ENCODE measurements around the gene SEMA3G.

SEMA3G gene

DNA sequence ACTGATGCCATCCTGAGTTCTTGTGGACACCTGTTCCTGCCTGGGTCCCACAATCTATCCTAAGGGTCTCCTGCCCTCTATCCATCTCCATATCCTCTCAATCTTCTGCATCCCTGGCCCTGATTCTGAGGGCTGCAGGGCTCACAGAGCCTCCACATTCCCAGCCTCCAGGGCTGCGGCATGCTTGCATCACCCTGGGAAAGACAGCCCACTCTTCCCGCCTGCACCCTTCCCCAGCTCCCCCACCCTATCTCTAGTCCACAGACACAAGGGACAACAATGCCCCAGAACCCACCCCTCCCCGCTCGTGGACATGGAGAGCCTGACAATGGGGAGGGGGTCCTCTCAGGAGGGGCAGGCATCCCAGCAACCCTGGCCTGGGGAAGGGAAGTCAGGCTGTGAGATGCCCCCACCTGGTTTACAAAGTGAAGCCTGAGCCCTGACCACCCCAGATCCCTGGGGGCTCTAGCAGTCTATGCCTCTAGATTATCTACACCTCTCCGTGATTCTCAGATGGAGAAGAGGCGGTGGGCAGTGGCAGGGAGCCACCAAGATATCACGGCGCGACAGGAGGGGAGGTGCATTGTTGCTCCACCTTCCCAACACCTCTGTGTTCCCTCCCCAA lies 10.3 kb downstream of the SEMA3G start:
- TF ChIP-seq, protein P1, sequence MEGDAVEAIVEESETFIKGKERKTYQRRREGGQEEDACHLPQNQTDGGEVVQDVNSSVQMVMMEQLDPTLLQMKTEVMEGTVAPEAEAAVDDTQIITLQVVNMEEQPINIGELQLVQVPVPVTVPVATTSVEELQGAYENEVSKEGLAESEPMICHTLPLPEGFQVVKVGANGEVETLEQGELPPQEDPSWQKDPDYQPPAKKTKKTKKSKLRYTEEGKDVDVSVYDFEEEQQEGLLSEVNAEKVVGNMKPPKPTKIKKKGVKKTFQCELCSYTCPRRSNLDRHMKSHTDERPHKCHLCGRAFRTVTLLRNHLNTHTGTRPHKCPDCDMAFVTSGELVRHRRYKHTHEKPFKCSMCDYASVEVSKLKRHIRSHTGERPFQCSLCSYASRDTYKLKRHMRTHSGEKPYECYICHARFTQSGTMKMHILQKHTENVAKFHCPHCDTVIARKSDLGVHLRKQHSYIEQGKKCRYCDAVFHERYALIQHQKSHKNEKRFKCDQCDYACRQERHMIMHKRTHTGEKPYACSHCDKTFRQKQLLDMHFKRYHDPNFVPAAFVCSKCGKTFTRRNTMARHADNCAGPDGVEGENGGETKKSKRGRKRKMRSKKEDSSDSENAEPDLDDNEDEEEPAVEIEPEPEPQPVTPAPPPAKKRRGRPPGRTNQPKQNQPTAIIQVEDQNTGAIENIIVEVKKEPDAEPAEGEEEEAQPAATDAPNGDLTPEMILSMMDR (IDR thresholded peaks at IDR 0.05; ENCODE audit: insufficient read depth, low read length, poor library complexity, severe bottlenecking): no peak

GRCh38 chr3:52433996-52434479 lies 10.9 kb downstream of the SEMA3G start:
- Histone ChIP-seq H3K36me3 (ENCODE audit: control insufficient read depth, insufficient read depth, low read length) (no peaks in the 10 kb centered on the region), H3K27me3 (replicated peaks; ENCODE audit: control insufficient read depth, insufficient read depth, low read length) (no peaks in the 10 kb centered on the region; the same call in 1 of the 2 replicates), H3K4me3 (replicated peaks; ENCODE audit: low read depth, low read length) (no peak overlapping the region)
- TF ChIP-seq, protein P1 (IDR thresholded peaks at IDR 0.05; ENCODE audit: insufficient read depth, low read length, poor library complexity, severe bottlenecking): no peak
- DNase-seq (ENCODE audit: extremely low read depth, insufficient read length): no peak

More for the DNA sequence above, 10.3 kb downstream of the SEMA3G start:
- no peak overlapping the region for H3K4me3 ChIP-seq (replicated peaks; ENCODE audit: low read depth, low read length)
- no peaks in the 10 kb centered on the region; the same call in 1 of the 2 replicates for H3K27me3 ChIP-seq (replicated peaks; ENCODE audit: control insufficient read depth, insufficient read depth, low read length)
- no peak for DNase-seq (ENCODE audit: extremely low read depth, insufficient read length)
- no peaks in the 10 kb centered on the region for H3K36me3 ChIP-seq (ENCODE audit: control insufficient read depth, insufficient read depth, low read length)

DNA sequence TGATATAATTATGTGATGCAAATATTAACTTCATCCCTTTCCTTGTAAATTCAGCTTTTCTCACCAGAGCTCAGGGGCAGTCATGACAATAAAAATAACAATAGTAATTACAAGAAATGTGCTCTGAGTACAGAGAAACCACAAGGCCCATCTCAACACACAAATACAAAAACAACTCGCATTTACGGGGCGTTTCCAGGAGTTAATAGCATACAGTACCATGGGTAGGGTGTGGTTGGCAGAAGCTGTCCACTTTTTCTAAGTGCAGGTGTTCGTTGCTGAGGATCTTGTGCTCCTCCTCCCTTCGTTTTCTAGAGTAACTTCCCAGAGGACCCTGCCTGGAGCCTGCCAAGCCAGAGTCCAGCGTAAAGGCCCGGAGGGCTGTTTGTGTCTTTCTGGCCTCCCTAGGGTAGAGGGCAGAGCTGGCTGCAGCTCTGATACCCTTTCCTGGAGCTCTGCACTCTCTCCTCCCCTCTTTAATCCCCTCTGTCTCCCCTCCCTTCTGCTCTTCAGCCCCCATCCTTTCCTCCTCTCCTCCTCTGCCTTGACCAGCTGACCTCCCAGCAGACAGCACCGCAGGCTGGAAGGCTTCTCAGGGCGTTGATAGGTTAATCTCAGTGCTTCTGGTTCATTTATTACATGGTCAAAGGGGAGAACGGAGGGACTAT lies 11.4 kb downstream of the SEMA3G start:
- Histone ChIP-seq H3K36me3 (ENCODE audit: control insufficient read depth, insufficient read depth, low read length) (no peaks in the 10 kb centered on the region), H3K27me3 (replicated peaks; ENCODE audit: control insufficient read depth, insufficient read depth, low read length) (no peaks in the 10 kb centered on the region; the same call in 1 of the 2 replicates), H3K4me3 (replicated peaks; ENCODE audit: low read depth, low read length) (no peak overlapping the region)
- no peak for DNase-seq (ENCODE audit: extremely low read depth, insufficient read length)
- TF ChIP-seq, protein P1 (IDR thresholded peaks at IDR 0.05; ENCODE audit: insufficient read depth, low read length, poor library complexity, severe bottlenecking): no peak

- TF ChIP-seq, protein P1 (IDR thresholded peaks at IDR 0.05; ENCODE audit: insufficient read depth, low read length, poor library complexity, severe bottlenecking): no peak
- Histone ChIP-seq H3K27me3 (replicated peaks; ENCODE audit: control insufficient read depth, insufficient read depth, low read length) (no peaks in the 10 kb centered on the region; the same call in 1 of the 2 replicates), H3K36me3 (ENCODE audit: control insufficient read depth, insufficient read depth, low read length) (no peaks in the 10 kb centered on the region), H3K4me3 (replicated peaks; ENCODE audit: low read depth, low read length) (no peak overlapping the region)
- DNase-seq (ENCODE audit: extremely low read depth, insufficient read length): no peak
Measured at GRCh38 chr3:52432691-52433141, 12.2 kb downstream of the SEMA3G start.

GRCh38 chr3:52432225-52432624 lies 12.7 kb downstream of the SEMA3G start:
- no peak for DNase-seq (ENCODE audit: extremely low read depth, insufficient read length)
- H3K36me3 ChIP-seq (ENCODE audit: control insufficient read depth, insufficient read depth, low read length): no peaks in the 10 kb centered on the region

More at GRCh38 chr3:52432225-52432624, 12.7 kb downstream of the SEMA3G start:
- TF ChIP-seq, protein P1 (IDR thresholded peaks at IDR 0.05; ENCODE audit: insufficient read depth, low read length, poor library complexity, severe bottlenecking): no peak
- Histone ChIP-seq H3K4me3 (replicated peaks; ENCODE audit: low read depth, low read length) (no peak overlapping the region), H3K27me3 (replicated peaks; ENCODE audit: control insufficient read depth, insufficient read depth, low read length) (no peaks in the 10 kb centered on the region; the same call in 1 of the 2 replicates)

Data from GM06990 (cell line).